ENCODE data around the gene KRTAP5-7. TPM values are rescaled to one million over a fixed set of nuclear protein-coding genes. Genes with fewer than 3 reads are reported as not detected.
"Not testable (repeated sequence)": the region's sequence is repeated elsewhere in the genome, so short reads cannot be mapped to it uniquely, and the experiment has no call there.

KRTAP5-7 gene, protein sequence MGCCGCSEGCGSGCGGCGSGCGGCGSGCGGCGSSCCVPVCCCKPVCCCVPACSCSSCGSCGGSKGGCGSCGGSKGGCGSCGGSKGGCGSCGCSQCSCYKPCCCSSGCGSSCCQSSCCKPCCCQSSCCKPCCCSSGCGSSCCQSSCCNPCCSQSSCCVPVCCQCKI
- 0.22 TPM for total RNA-seq
- polyA plus RNA-seq (ENCODE audit: insufficient read depth, low read depth, low replicate concordance) = not detected
- long read RNA-seq, donor 1 = 0 reads
- long read RNA-seq, donor 2 = 0 reads
- long read RNA-seq, donor 3 = 0 reads
- long read RNA-seq, donor 4, partial matches to known transcripts = 0 of 1 reads
- long read RNA-seq, donor 4, other reads (novel, unspliced or antisense) = 0 of 1 reads
- long read RNA-seq, donor 5 = 0 reads
- long read RNA-seq, donor 6 = 0 reads
- long read RNA-seq, donor 7 = 0 reads
- long read RNA-seq, donor 8 = 0 reads
- long read RNA-seq, donor 9 = 0 reads
- long read RNA-seq, donor 10 = 0 reads

- H3K9ac ChIP-seq (ENCODE audit: low read length in 3 of 3); DNase-seq; H3K4me3 ChIP-seq (ENCODE audit: low read length in 3 of 3); H3K27me3 ChIP-seq (ENCODE audit: control insufficient read depth, insufficient read depth, low read length); H3K4me1 ChIP-seq (ENCODE audit: control insufficient read depth in 2 of 3, insufficient read depth in 2 of 3, low read depth in 1 of 3, low read length in 3 of 3); H3K9me3 ChIP-seq (ENCODE audit: control insufficient read depth in 2 of 3, insufficient read depth in 1 of 3, low read length in 3 of 3); H3K27ac ChIP-seq (ENCODE audit: low read depth in 2 of 2, low read length in 2 of 2); intact Hi-C loops (cut with DNase I); H3K36me3 ChIP-seq (ENCODE audit: control insufficient read depth in 2 of 3, insufficient read depth in 3 of 3, low read length in 3 of 3); FAIRE-seq: not testable (repeated sequence)
These were observed at the start of gene KRTAP5-7 for GRCh38 chr11:71526796-71527575. KRTAP5-7 (plus strand) TSS chr11:71527267; CDS start chr11:71527301, 34 bp downstream.

GRCh38 chr11:71477641-71478527 is 49.2 kb upstream of the KRTAP5-7 start:
- H3K4me1 ChIP-seq (ENCODE audit: control insufficient read depth in 2 of 3, insufficient read depth in 2 of 3, low read depth in 1 of 3, low read length in 3 of 3) = no peaks in the 10 kb centered on the region
- no peak for FAIRE-seq
- H3K36me3 ChIP-seq (ENCODE audit: control insufficient read depth in 2 of 3, insufficient read depth in 3 of 3, low read length in 3 of 3) = peaks cover 2 to 48% (median 32%) of the 10 kb centered on the region in 3 donors

GRCh38 chr11:71478528-71478840 is 48.6 kb upstream of the KRTAP5-7 start:
- TF ChIP-seq, protein P1, sequence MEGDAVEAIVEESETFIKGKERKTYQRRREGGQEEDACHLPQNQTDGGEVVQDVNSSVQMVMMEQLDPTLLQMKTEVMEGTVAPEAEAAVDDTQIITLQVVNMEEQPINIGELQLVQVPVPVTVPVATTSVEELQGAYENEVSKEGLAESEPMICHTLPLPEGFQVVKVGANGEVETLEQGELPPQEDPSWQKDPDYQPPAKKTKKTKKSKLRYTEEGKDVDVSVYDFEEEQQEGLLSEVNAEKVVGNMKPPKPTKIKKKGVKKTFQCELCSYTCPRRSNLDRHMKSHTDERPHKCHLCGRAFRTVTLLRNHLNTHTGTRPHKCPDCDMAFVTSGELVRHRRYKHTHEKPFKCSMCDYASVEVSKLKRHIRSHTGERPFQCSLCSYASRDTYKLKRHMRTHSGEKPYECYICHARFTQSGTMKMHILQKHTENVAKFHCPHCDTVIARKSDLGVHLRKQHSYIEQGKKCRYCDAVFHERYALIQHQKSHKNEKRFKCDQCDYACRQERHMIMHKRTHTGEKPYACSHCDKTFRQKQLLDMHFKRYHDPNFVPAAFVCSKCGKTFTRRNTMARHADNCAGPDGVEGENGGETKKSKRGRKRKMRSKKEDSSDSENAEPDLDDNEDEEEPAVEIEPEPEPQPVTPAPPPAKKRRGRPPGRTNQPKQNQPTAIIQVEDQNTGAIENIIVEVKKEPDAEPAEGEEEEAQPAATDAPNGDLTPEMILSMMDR (IDR thresholded peaks at IDR 0.05; ENCODE audit: borderline replicate concordance, extremely low read depth, insufficient read depth) = no peak
- Histone ChIP-seq H3K9me3 (ENCODE audit: control insufficient read depth in 2 of 3, insufficient read depth in 1 of 3, low read length in 3 of 3) (no peaks in the 10 kb centered on the region), H3K9ac (ENCODE audit: low read length in 3 of 3) (no peak overlapping the region), H3K27me3 (ENCODE audit: control insufficient read depth, insufficient read depth, low read length) (no peaks in the 10 kb centered on the region), H3K4me1 (ENCODE audit: control insufficient read depth in 2 of 3, insufficient read depth in 2 of 3, low read depth in 1 of 3, low read length in 3 of 3) (no peaks in the 10 kb centered on the region), H3K4me3 (ENCODE audit: low read length in 3 of 3) (no peak overlapping the region), H3K36me3 (ENCODE audit: control insufficient read depth in 2 of 3, insufficient read depth in 3 of 3, low read length in 3 of 3) (peaks cover 2 to 53% (median 32%) of the 10 kb centered on the region in 3 donors), H3K27ac (ENCODE audit: low read depth in 2 of 2, low read length in 2 of 2) (no peak overlapping the region)
- intact Hi-C loops (cut with DNase I) = no loop called here
- FAIRE-seq = no peak
- no peak for DNase-seq

More at GRCh38 chr11:71477641-71478527, 49.2 kb upstream of the KRTAP5-7 start:
- no peak overlapping the region for H3K4me3 ChIP-seq (ENCODE audit: low read length in 3 of 3)
- TF ChIP-seq, protein P1 (IDR thresholded peaks at IDR 0.05; ENCODE audit: borderline replicate concordance, extremely low read depth, insufficient read depth) = no peak
- no peaks in the 10 kb centered on the region for H3K9me3 ChIP-seq (ENCODE audit: control insufficient read depth in 2 of 3, insufficient read depth in 1 of 3, low read length in 3 of 3)
- no peak overlapping the region for H3K27ac ChIP-seq (ENCODE audit: low read depth in 2 of 2, low read length in 2 of 2)
- intact Hi-C loops (cut with DNase I) = no loop called here
- H3K9ac ChIP-seq (ENCODE audit: low read length in 3 of 3) = no peak overlapping the region
- H3K27me3 ChIP-seq (ENCODE audit: control insufficient read depth, insufficient read depth, low read length) = no peaks in the 10 kb centered on the region
- DNase-seq = peak in 4 of 5 donors; percentile 20 to 39 (median 38)
